Caco-2 (cell line): ENCODE measurements around the gene MOBP. TPM values are rescaled to one million over a fixed set of nuclear protein-coding genes. Genes with fewer than 3 reads are reported as not detected.

ENCODE experiments used
- BruUV-seq: library from RNA; stranded (reverse); fragments of 400-500 nt; replicated peaks from 2 replicates; lab custom pipeline; 2021; lab: Mats Ljungman, UMichigan
- CTCF ChIA-PET: fragments of 300-600 bp; sonication (Branson Sonifier 250); formaldehyde crosslinking; loops from one replicate; lab custom pipeline; 2022; ENCODE audit warnings: antibody characterized with exemption; lab: Charles Lee
- POLR2A ChIA-PET: fragments of 300-600 bp; sonication (Branson Sonifier 250); formaldehyde crosslinking; loops from one replicate; lab custom pipeline; 2022; ENCODE audit warnings: antibody characterized with exemption; lab: Charles Lee
- DNase-seq, 2 experiments: peaks; one replicate each; pipeline versions ENCODE4 v3.0.0 to v3.0.0-alpha.2; 2020 to 2022
- H3K27me3 ChIP-seq: replicated peaks from 2 replicates; pipeline ENCODE4 v1.6.0; 2011; ENCODE audit warnings: low read length; ENCODE audit not compliant: control insufficient read depth, insufficient read depth
- H3K36me3 ChIP-seq: 2 replicates; pipeline ENCODE4 v1.5.1; 2011; ENCODE audit warnings: low read length; ENCODE audit not compliant: control insufficient read depth, insufficient read depth
- H3K4me1 ChIP-seq: fragments of 250-450 bp; sonication (Bioruptor Pico); 2 replicates; pipeline ENCODE4 v1.5.1; 2020; ENCODE audit warnings: mild to moderate bottlenecking
- H3K4me3 ChIP-seq: 2 replicates; pipeline ENCODE4 v1.5.1; 2011; ENCODE audit warnings: low read depth, mild to moderate bottlenecking, control low read depth, low read length
- H3K9me3 ChIP-seq: fragments of 250-450 bp; sonication (Bioruptor Pico); 2 replicates; pipeline ENCODE4 v1.5.1; 2020; ENCODE audit warnings: mild to moderate bottlenecking, moderate library complexity
- H3K27ac Mint-ChIP-seq: one replicate; pipeline ENCODE4 v1.8.0; 2022; ENCODE audit warnings: mixed read lengths; ENCODE audit not compliant: unreplicated experiment
- H3K27me3 Mint-ChIP-seq: one replicate; pipeline ENCODE4 v1.8.0; 2022; ENCODE audit warnings: mixed read lengths; ENCODE audit not compliant: insufficient read depth, unreplicated experiment
- H3K36me3 Mint-ChIP-seq: one replicate; pipeline ENCODE4 v1.8.0; 2022; ENCODE audit warnings: mild to moderate bottlenecking, mixed read lengths; ENCODE audit not compliant: insufficient read depth, unreplicated experiment
- H3K4me1 Mint-ChIP-seq: one replicate; pipeline ENCODE4 v1.8.0; 2022; ENCODE audit warnings: low read depth, mixed read lengths; ENCODE audit not compliant: unreplicated experiment
- H3K4me3 Mint-ChIP-seq: one replicate; pipeline ENCODE4 v1.8.0; 2022; ENCODE audit warnings: mild to moderate bottlenecking, moderate library complexity, mixed read lengths; ENCODE audit not compliant: unreplicated experiment
- H3K9me3 Mint-ChIP-seq: one replicate; pipeline ENCODE4 v1.8.0; 2022; ENCODE audit warnings: mixed read lengths; ENCODE audit not compliant: unreplicated experiment
- CTCF ChIP-seq, 2 experiments: fragments of 200-600 bp in 1 of 2; IDR thresholded peaks; 1 replicate in 1 of 2; 2 replicates in 1 of 2; pipeline versions ENCODE4 v1.5.1 to v1.8.0; 2011 to 2022; ENCODE audit warnings: antibody characterized with exemption in 1 of 2, control low read depth in 1 of 2, inconsistent platforms in 1 of 2, low read depth in 1 of 2, low read length in 1 of 2, mild to moderate bottlenecking in 1 of 2, moderate library complexity in 1 of 2; ENCODE audit not compliant: insufficient read depth in 1 of 2, severe bottlenecking in 1 of 2, unreplicated experiment in 1 of 2
- intact Hi-C: fragments of 100-400 bp; cut with micrococcal nuclease; formaldehyde crosslinking; loops from one replicate; pipeline ENCODE4 v1.10.0; 2022; ENCODE audit not compliant: unreplicated experiment
- total RNA-seq: library from RNA; stranded (reverse); gene quantifications from 2 replicates; pipeline ENCODE4 v1.2.3, GENCODE V29; 2022

Gene MOBP
- total RNA-seq, 1 experiment from 2014 or later: 0.27 TPM

- H3K9me3 Mint-ChIP-seq: no peaks in the 10 kb centered on the region
- ChIA-PET POLR2A (no interaction called here), CTCF (no interaction called here)
- no peak overlapping the region for H3K4me3 Mint-ChIP-seq
- H3K27ac Mint-ChIP-seq: no peak overlapping the region
- H3K36me3 Mint-ChIP-seq: no peaks in the 10 kb centered on the region
- Histone ChIP-seq H3K4me3 (no peak overlapping the region), H3K4me1 (no peaks in the 10 kb centered on the region), H3K36me3 (no peaks in the 10 kb centered on the region), H3K27me3 (no peaks in the 10 kb centered on the region), H3K9me3 (no peaks in the 10 kb centered on the region)
- TF ChIP-seq CTCF (IDR thresholded peaks at IDR 0.05; ENCODE audit: insufficient read depth in 1 of 2, low read depth in 1 of 2, low read length in 1 of 2, severe bottlenecking in 1 of 2, unreplicated experiment in 1 of 2): no peak
- peaks cover 5% of the 10 kb centered on the region for H3K27me3 Mint-ChIP-seq
- intact Hi-C loops: no loop called here
- DNase-seq: no peak
- no peaks in the 10 kb centered on the region for H3K4me1 Mint-ChIP-seq
- BruUV-seq: no TSS peak
Observed at GRCh38 chr3:39432342-39432741, 35.1 kb upstream of the MOBP start.

GRCh38 chr3:39433642-39434041 is 33.8 kb upstream of the MOBP start:
- Histone ChIP-seq H3K36me3 (no peaks in the 10 kb centered on the region), H3K27me3 (no peaks in the 10 kb centered on the region), H3K4me3 (no peak overlapping the region), H3K9me3 (no peaks in the 10 kb centered on the region), H3K4me1 (no peaks in the 10 kb centered on the region)
- H3K9me3 Mint-ChIP-seq: no peaks in the 10 kb centered on the region
- no peaks in the 10 kb centered on the region for H3K4me1 Mint-ChIP-seq
- ChIA-PET CTCF (no interaction called here), POLR2A (no interaction called here)
- H3K36me3 Mint-ChIP-seq: no peaks in the 10 kb centered on the region
- no peak for DNase-seq
- H3K27me3 Mint-ChIP-seq: peaks cover 5% of the 10 kb centered on the region
- H3K4me3 Mint-ChIP-seq: no peak overlapping the region
- no peak for TF ChIP-seq CTCF (IDR thresholded peaks at IDR 0.05; ENCODE audit: insufficient read depth in 1 of 2, low read depth in 1 of 2, low read length in 1 of 2, severe bottlenecking in 1 of 2, unreplicated experiment in 1 of 2)
- H3K27ac Mint-ChIP-seq: no peak overlapping the region
- BruUV-seq: no TSS peak
- intact Hi-C loops: no loop called here

GRCh38 chr3:39434574-39434973 is 32.9 kb upstream of the MOBP start:
- POLR2A ChIA-PET: no interaction called here
- Mint-ChIP-seq H3K36me3 (no peaks in the 10 kb centered on the region), H3K27me3 (peaks cover 5% of the 10 kb centered on the region), H3K4me3 (no peak overlapping the region), H3K27ac (no peak overlapping the region), H3K9me3 (no peaks in the 10 kb centered on the region), H3K4me1 (no peaks in the 10 kb centered on the region)
- TF ChIP-seq CTCF (IDR thresholded peaks at IDR 0.05; ENCODE audit: insufficient read depth in 1 of 2, low read depth in 1 of 2, low read length in 1 of 2, severe bottlenecking in 1 of 2, unreplicated experiment in 1 of 2): no peak
- no peaks in the 10 kb centered on the region for H3K4me1 ChIP-seq
- no peaks in the 10 kb centered on the region for H3K36me3 ChIP-seq
- H3K9me3 ChIP-seq: no peaks in the 10 kb centered on the region
- intact Hi-C loops: no loop called here
- no peak for DNase-seq
- CTCF ChIA-PET: no interaction called here
- H3K4me3 ChIP-seq: no peak overlapping the region
- BruUV-seq: no TSS peak
- no peaks in the 10 kb centered on the region for H3K27me3 ChIP-seq
